HepG2 (cell line): ENCODE measurements around the gene EGFR. TPM values are rescaled to one million over a fixed set of nuclear protein-coding genes. Genes with fewer than 3 reads are reported as not detected.

Experiments used
- AGO2 ChIP-seq: fragments of 200-400 bp; formaldehyde crosslinking; optimal IDR thresholded peaks from 2 replicates; pipeline ENCODE3; 2017; ENCODE audit warnings: mild to moderate bottlenecking, low read depth, low read length, moderate library complexity
- ATRX ChIP-seq: sonication (generic); formaldehyde crosslinking; IDR thresholded peaks from 2 replicates; pipeline ENCODE4 v1.4.0; 2020; ENCODE audit warnings: missing genetic modification reagents, borderline replicate concordance
- CBFB ChIP-seq: sonication (generic); formaldehyde crosslinking; IDR thresholded peaks from 2 replicates; pipeline ENCODE4 v1.4.0; 2020; ENCODE audit warnings: missing genetic modification reagents
- DPF2 ChIP-seq: sonication (generic); formaldehyde crosslinking; IDR thresholded peaks from 2 replicates; pipeline ENCODE4 v1.4.0; 2020; ENCODE audit warnings: mild to moderate bottlenecking, low read depth, missing genetic modification reagents, borderline replicate concordance
- FOSL1 ChIP-seq: sonication (generic); formaldehyde crosslinking; IDR thresholded peaks from 2 replicates; pipeline ENCODE4 v1.9.0; 2021; ENCODE audit warnings: missing genetic modification reagents, borderline replicate concordance
- HNF4A ChIP-seq: sonication (generic); formaldehyde crosslinking; IDR thresholded peaks from 2 replicates; pipeline ENCODE4 v1.4.0; 2020; ENCODE audit warnings: missing genetic modification reagents
- HNRNPH1 ChIP-seq: fragments of 200-400 bp; formaldehyde crosslinking; optimal IDR thresholded peaks from 2 replicates; pipeline ENCODE3; 2017; ENCODE audit warnings: mild to moderate bottlenecking, low read depth, low read length
- MAFK ChIP-seq, 2 experiments: IDR thresholded peaks in 1 of 2; conservative IDR thresholded peaks in 1 of 2; 2 replicates each; pipeline ENCODE4 v1.6.1; 2011; ENCODE audit warnings: improper control_type of control experiment in 2 of 2, low read length in 2 of 2
- MBNL3 ChIP-seq: fragments of 250-450 bp; sonication (Bioruptor Pico); conservative IDR thresholded peaks from 2 replicates; pipeline ENCODE4 v1.8.0; 2022; ENCODE audit warnings: mild to moderate bottlenecking, inconsistent platforms
- NFE2 ChIP-seq: sonication (generic); formaldehyde crosslinking; IDR thresholded peaks from 2 replicates; pipeline ENCODE4 v1.4.0; 2020; ENCODE audit warnings: missing genetic modification reagents
- PCBP2 ChIP-seq: fragments of 200-400 bp; formaldehyde crosslinking; optimal IDR thresholded peaks from 2 replicates; pipeline ENCODE3; 2018; ENCODE audit warnings: low read length, low read depth; ENCODE audit not compliant: poor library complexity, severe bottlenecking
- PHF5A ChIP-seq: IDR thresholded peaks from one replicate; pipeline ENCODE4 v1.6.1; 2018; ENCODE audit warnings: low read depth, missing genetic modification reagents; ENCODE audit not compliant: unreplicated experiment
- PTBP1 ChIP-seq: fragments of 200-400 bp; formaldehyde crosslinking; IDR thresholded peaks from 2 replicates; pipeline ENCODE4 v1.6.1; 2018; ENCODE audit warnings: low read length, low read depth; ENCODE audit not compliant: poor library complexity, severe bottlenecking
- SALL2 ChIP-seq: sonication (generic); formaldehyde crosslinking; IDR thresholded peaks from 2 replicates; pipeline ENCODE4 v1.8.1; 2023; ENCODE audit warnings: mild to moderate bottlenecking, missing genetic modification reagents, inconsistent platforms
- SMC3 ChIP-seq: IDR thresholded peaks from 2 replicates; pipeline ENCODE4 v1.6.1; 2011; ENCODE audit warnings: low read length, improper control_type of control experiment
- SOX6 ChIP-seq, 2 experiments: fragments of 450-650 bp in 1 of 2; sonication (generic) in 1 of 2; formaldehyde crosslinking in 1 of 2; IDR thresholded peaks; 2 replicates each; pipeline versions ENCODE4 v1.4.0 to v1.6.1; 2017 to 2020; ENCODE audit warnings: antibody characterized with exemption in 1 of 2, mild to moderate bottlenecking in 1 of 2, missing genetic modification reagents in 1 of 2
- SRSF9 ChIP-seq: fragments of 200-400 bp; formaldehyde crosslinking; IDR thresholded peaks from 2 replicates; pipeline ENCODE4 v1.6.1; 2018; ENCODE audit warnings: borderline replicate concordance, mild to moderate bottlenecking, low read depth, low read length; ENCODE audit not compliant: insufficient read depth, poor library complexity, severe bottlenecking
- SSRP1 ChIP-seq: IDR thresholded peaks from 2 replicates; pipeline ENCODE4 v1.6.1; 2016; ENCODE audit warnings: control low read depth
- TBP ChIP-seq: sonication (generic); formaldehyde crosslinking; IDR thresholded peaks from 2 replicates; pipeline ENCODE4 v1.5.0; 2020; ENCODE audit warnings: missing genetic modification reagents
- ZFX ChIP-seq: sonication (generic); formaldehyde crosslinking; IDR thresholded peaks from 2 replicates; pipeline ENCODE4 v1.4.0; 2020; ENCODE audit warnings: mild to moderate bottlenecking, low read depth, missing genetic modification reagents, moderate library complexity
- ZNF10 ChIP-seq: sonication (generic); formaldehyde crosslinking; IDR thresholded peaks from 2 replicates; pipeline ENCODE4 v1.4.0; 2020; ENCODE audit warnings: mild to moderate bottlenecking, low read depth, missing genetic modification reagents, borderline replicate concordance
- ZNF263 ChIP-seq: sonication (generic); formaldehyde crosslinking; IDR thresholded peaks from 2 replicates; pipeline ENCODE4 v1.4.0; 2020; ENCODE audit warnings: missing genetic modification reagents
- ZNF629 ChIP-seq: sonication (generic); formaldehyde crosslinking; conservative IDR thresholded peaks from 2 replicates; pipeline ENCODE4 v1.5.0; 2020; ENCODE audit warnings: missing genetic modification reagents
- polyA plus RNA-seq, 8 experiments: library from polyadenylated mRNA; depleted of rRNA in 3 of 8; stranded (reverse) in 7 of 8; unstranded in 1 of 8; fragments of >200 nt; fragmentation: Illumina TruSeq in 4 of 8; extraction: Trizol in 4 of 8; gene quantifications; 2 replicates each; pipeline versions ENCODE4 v1.2.1 to v1.2.3, GENCODE V29; 2011 to 2016; ENCODE audit warnings: low read depth in 4 of 8, missing spikeins in 1 of 8, mixed read lengths in 1 of 8; ENCODE audit not compliant: insufficient read depth in 1 of 8
- total RNA-seq, 5 experiments: library from RNA; depleted of rRNA; stranded (reverse); fragments of >200 nt; fragmentation: Illumina TruSeq; extraction: Trizol; gene quantifications; 2 replicates each; pipeline ENCODE4 v1.2.3, GENCODE V29; 2016; ENCODE audit warnings: low read depth in 1 of 5
- TF ChIP-seq, protein P1 (sequence below): sonication (generic); formaldehyde crosslinking; IDR thresholded peaks from 2 replicates; pipeline ENCODE4 v1.8.0; 2022; ENCODE audit warnings: missing genetic modification reagents, mild to moderate bottlenecking, inconsistent platforms, borderline replicate concordance
- TF ChIP-seq, protein P2 (sequence below): IDR thresholded peaks from 2 replicates; pipeline ENCODE4 v1.6.1; 2012; ENCODE audit warnings: inconsistent platforms
- TF ChIP-seq, protein P3 (sequence below): sonication (generic); formaldehyde crosslinking; conservative IDR thresholded peaks from 2 replicates; pipeline ENCODE4 v1.4.0; 2020; ENCODE audit warnings: mild to moderate bottlenecking, missing genetic modification reagents, moderate library complexity

Gene EGFR
- total and polyA plus RNA-seq, 2 of the 13 experiments (the other 11 are each of a cell fraction or from before 2014, with no cell fraction given): 7.0 to 10.0 TPM

DNA sequence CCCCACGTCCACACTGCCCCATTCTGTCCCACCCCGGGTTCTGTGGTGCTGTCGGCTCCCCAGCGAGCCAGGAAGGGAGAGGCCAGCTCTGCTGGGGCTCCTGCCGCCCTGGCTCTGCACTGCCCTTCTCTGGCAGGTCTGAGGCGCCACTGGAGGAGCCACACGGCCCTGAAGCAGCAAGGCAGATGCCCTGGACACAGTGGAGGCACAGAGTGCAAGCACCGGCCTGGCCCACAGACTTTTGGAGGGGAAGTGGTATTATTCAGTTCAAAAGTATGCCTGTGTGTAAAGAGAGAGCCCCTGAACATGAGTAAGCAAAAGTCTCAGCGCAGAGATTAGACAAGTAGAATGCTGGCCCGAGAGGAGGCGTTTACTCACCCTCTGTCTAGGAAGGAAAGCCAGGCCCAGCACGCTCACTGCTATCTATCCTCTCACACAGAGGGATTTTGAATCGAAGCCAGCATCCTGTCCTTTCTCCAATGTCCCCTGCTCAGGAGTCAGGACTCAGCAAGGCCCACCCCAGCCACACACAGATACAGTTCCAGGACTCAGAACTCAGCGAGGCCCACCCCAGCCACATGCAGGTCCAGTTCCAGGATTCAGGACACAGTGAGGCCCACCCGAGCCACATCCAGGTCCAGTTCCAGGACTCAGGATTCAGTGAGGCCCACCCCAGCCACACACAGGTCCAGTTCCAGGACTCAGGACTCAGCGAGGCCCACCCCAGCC, 115.0 kb downstream of the EGFR start (continued):
- TF ChIP-seq, protein P1, sequence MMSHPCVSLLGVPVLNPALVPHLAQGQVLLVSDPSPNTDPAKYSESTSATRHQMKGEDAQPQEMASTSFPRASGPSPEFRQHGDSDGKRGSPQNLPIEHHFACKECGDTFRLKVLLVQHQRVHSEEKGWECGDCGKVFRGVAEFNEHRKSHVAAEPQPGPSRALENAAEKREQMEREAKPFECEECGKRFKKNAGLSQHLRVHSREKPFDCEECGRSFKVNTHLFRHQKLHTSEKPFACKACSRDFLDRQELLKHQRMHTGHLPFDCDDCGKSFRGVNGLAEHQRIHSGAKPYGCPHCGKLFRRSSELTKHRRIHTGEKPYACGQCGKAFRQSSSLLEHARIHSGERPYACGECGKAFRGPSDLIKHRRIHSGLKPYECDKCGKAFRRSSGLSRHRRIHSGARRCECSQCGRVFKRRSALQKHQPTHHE: no peak
- no peak for TF ChIP-seq CBFB (CRISPR knock-in tag)
- no peak for TF ChIP-seq ATRX (CRISPR knock-in tag)
- 0 out of 2 replicates have a peak, but pooled peaks have one; percentile 13 for TF ChIP-seq HNF4A (CRISPR knock-in tag)
- TF ChIP-seq ZNF10: no peak
- TF ChIP-seq PCBP2: no peak
- no peak for TF ChIP-seq AGO2
- TF ChIP-seq, protein P2, sequence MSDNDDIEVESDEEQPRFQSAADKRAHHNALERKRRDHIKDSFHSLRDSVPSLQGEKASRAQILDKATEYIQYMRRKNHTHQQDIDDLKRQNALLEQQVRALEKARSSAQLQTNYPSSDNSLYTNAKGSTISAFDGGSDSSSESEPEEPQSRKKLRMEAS: peak; percentile 31; the same call in 1 of the 2 replicates
- no peak for TF ChIP-seq MBNL3 (CRISPR knock-in tag)
- no peak for TF ChIP-seq PTBP1
- no peak for TF ChIP-seq TBP (CRISPR knock-in tag)
- TF ChIP-seq HNRNPH1: no peak
- TF ChIP-seq SRSF9: no peak
- TF ChIP-seq SOX6 (IDR thresholded peaks at IDR 0.05): no peak
- TF ChIP-seq SOX6 (CRISPR knock-in tag; IDR thresholded peaks at IDR 0.05): no peak
- TF ChIP-seq SMC3: no peak
- peak; percentile 85 for TF ChIP-seq ZNF263 (CRISPR knock-in tag)
- TF ChIP-seq MAFK (conservative IDR thresholded peaks at IDR 0.05 in 1 of 2, IDR thresholded peaks at IDR 0.05 in 1 of 2; ENCODE audit: low read length in 2 of 2): 0 out of 4 replicates have a peak, but pooled peaks of 1 of the 2 experiments have one; percentile 2
- 0 out of 2 replicates have a peak, but pooled peaks have one; percentile 18 for TF ChIP-seq SALL2 (CRISPR knock-in tag)
- TF ChIP-seq NFE2 (CRISPR knock-in tag): 0 out of 2 replicates have a peak, but pooled peaks have one; percentile 43
- TF ChIP-seq, protein P3, sequence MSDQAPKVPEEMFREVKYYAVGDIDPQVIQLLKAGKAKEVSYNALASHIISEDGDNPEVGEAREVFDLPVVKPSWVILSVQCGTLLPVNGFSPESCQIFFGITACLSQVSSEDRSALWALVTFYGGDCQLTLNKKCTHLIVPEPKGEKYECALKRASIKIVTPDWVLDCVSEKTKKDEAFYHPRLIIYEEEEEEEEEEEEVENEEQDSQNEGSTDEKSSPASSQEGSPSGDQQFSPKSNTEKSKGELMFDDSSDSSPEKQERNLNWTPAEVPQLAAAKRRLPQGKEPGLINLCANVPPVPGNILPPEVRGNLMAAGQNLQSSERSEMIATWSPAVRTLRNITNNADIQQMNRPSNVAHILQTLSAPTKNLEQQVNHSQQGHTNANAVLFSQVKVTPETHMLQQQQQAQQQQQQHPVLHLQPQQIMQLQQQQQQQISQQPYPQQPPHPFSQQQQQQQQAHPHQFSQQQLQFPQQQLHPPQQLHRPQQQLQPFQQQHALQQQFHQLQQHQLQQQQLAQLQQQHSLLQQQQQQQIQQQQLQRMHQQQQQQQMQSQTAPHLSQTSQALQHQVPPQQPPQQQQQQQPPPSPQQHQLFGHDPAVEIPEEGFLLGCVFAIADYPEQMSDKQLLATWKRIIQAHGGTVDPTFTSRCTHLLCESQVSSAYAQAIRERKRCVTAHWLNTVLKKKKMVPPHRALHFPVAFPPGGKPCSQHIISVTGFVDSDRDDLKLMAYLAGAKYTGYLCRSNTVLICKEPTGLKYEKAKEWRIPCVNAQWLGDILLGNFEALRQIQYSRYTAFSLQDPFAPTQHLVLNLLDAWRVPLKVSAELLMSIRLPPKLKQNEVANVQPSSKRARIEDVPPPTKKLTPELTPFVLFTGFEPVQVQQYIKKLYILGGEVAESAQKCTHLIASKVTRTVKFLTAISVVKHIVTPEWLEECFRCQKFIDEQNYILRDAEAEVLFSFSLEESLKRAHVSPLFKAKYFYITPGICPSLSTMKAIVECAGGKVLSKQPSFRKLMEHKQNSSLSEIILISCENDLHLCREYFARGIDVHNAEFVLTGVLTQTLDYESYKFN (CRISPR knock-in tag): no peak
- no peak for TF ChIP-seq DPF2 (CRISPR knock-in tag)
- TF ChIP-seq ZNF629 (CRISPR knock-in tag): no peak
- TF ChIP-seq FOSL1 (CRISPR knock-in tag): peak; percentile 10; the same call in 1 of the 2 replicates
- no peak for TF ChIP-seq SSRP1 (CRISPR knock-in tag)
- no peak for TF ChIP-seq PHF5A (CRISPR knock-in tag)
- peak; percentile 78; the same call in 1 of the 2 replicates for TF ChIP-seq ZFX
